Measurements from ENCODE around the gene OR10A6. TPM values are rescaled to one million over a fixed set of nuclear protein-coding genes. Genes with fewer than 3 reads are reported as not detected.

OR10A6 gene
- total and polyA plus RNA-seq, 2 donors (not counting 1 experiment from before 2014, with no cell fraction given): not detected

GRCh38 chr11:7900686-7901085, 30.4 kb downstream of the OR10A6 start:
- ATAC-seq (ENCODE audit: low read depth) (no peak), DNase-seq (no peak)
- Histone ChIP-seq H3K9ac (ENCODE audit: low read length) (no peak overlapping the region), H3K9me3 (ENCODE audit: control extremely low read depth in 1 of 3, control insufficient read depth in 2 of 3, insufficient read depth in 1 of 3, low read length in 2 of 3) (peaks cover 0 to 7% (median 0%) of the 10 kb centered on the region in 3 donors), H2AFZ (ENCODE audit: insufficient read depth, low read depth, low read length, poor library complexity, severe bottlenecking) (no peak overlapping the region), H3K79me2 (ENCODE audit: control insufficient read depth, insufficient read depth, low read length) (no peaks in the 10 kb centered on the region), H4K20me1 (ENCODE audit: control insufficient read depth, insufficient read depth, low read length, poor library complexity, severe bottlenecking) (no peaks in the 10 kb centered on the region), H3K4me3 (ENCODE audit: control extremely low read depth in 1 of 5, extremely low read depth in 1 of 5, insufficient read depth in 1 of 5, low read depth in 2 of 5, low read length in 4 of 5) (no peak overlapping the region), H3K4me2 (replicated peaks; ENCODE audit: low read depth, low read length, poor library complexity, severe bottlenecking) (no peak overlapping the region), H3K27me3 (replicated peaks in 1 of 4; ENCODE audit: control extremely low read depth in 1 of 4, control insufficient read depth in 3 of 4, insufficient read depth in 4 of 4, low read length in 3 of 4) (peaks cover 0 to 3% (median 0%) of the 10 kb centered on the region in 4 experiments), H3K27ac (ENCODE audit: low read length in 2 of 2) (no peak overlapping the region), H3K4me1 (ENCODE audit: control insufficient read depth in 2 of 2, insufficient read depth in 2 of 2, low read length in 2 of 2) (no peaks in the 10 kb centered on the region), H3K36me3 (replicated peaks in 1 of 2; ENCODE audit: control extremely low read depth in 1 of 2, control insufficient read depth in 1 of 2, extremely low read depth in 1 of 2, insufficient read depth in 2 of 2, low read length in 1 of 2) (no peaks in the 10 kb centered on the region)
- Mint-ChIP-seq H3K4me1 (no peaks in the 10 kb centered on the region), H3K9me3 (ENCODE audit: insufficient read depth) (no peaks in the 10 kb centered on the region), H3K4me3 (no peak overlapping the region), H3K27ac (no peak overlapping the region), H3K27me3 (peaks cover 32% of the 10 kb centered on the region)
- TF ChIP-seq CTCF (IDR thresholded peaks at IDR 0.05): no peak
- TF ChIP-seq EZH2 (IDR thresholded peaks at IDR 0.05; ENCODE audit: borderline replicate concordance, insufficient read depth, low read depth, low read length, poor library complexity, severe bottlenecking): no peak
- ChIA-PET CTCF (interaction anchor here (0.7 kb wide), 2 partner anchors 72 to 1141 kb away, joined by 3 to 5 read pairs; no protein-coding TSS in a partner anchor), POLR2A (no interaction called here)
- WGBS (ENCODE audit: insufficient coverage): no CpG with 5 or more reads among the region's 4 CpGs
- intact Hi-C loops (cut with micrococcal nuclease): no loop called here

GRCh38 chr11:7899418-7899817, 31.6 kb downstream of the OR10A6 start:
- ChIA-PET POLR2A (no interaction called here), CTCF (no interaction called here)
- no peaks in the 10 kb centered on the region for H3K4me1 ChIP-seq (ENCODE audit: control insufficient read depth in 2 of 2, insufficient read depth in 2 of 2, low read length in 2 of 2)
- no peaks in the 10 kb centered on the region for H3K36me3 ChIP-seq (replicated peaks in 1 of 2; ENCODE audit: control extremely low read depth in 1 of 2, control insufficient read depth in 1 of 2, extremely low read depth in 1 of 2, insufficient read depth in 2 of 2, low read length in 1 of 2)
- Mint-ChIP-seq H3K9me3 (ENCODE audit: insufficient read depth) (no peaks in the 10 kb centered on the region), H3K4me1 (no peaks in the 10 kb centered on the region), H3K27ac (no peak overlapping the region), H3K4me3 (no peak overlapping the region), H3K27me3 (peaks cover 28% of the 10 kb centered on the region)
- DNase-seq: no peak
- H2AFZ ChIP-seq (ENCODE audit: insufficient read depth, low read depth, low read length, poor library complexity, severe bottlenecking): no peak overlapping the region
- no peaks in the 10 kb centered on the region for H3K79me2 ChIP-seq (ENCODE audit: control insufficient read depth, insufficient read depth, low read length)
- peaks cover 0 to 3% (median 0%) of the 10 kb centered on the region in 4 experiments for H3K27me3 ChIP-seq (replicated peaks in 1 of 4; ENCODE audit: control extremely low read depth in 1 of 4, control insufficient read depth in 3 of 4, insufficient read depth in 4 of 4, low read length in 3 of 4)
- WGBS (ENCODE audit: insufficient coverage): 0% methylated on average over 1 of the region's 4 CpGs
- no peak for TF ChIP-seq EZH2 (IDR thresholded peaks at IDR 0.05; ENCODE audit: borderline replicate concordance, insufficient read depth, low read depth, low read length, poor library complexity, severe bottlenecking)
- no peak for TF ChIP-seq CTCF (IDR thresholded peaks at IDR 0.05)
- H3K9me3 ChIP-seq (ENCODE audit: control extremely low read depth in 1 of 3, control insufficient read depth in 2 of 3, insufficient read depth in 1 of 3, low read length in 2 of 3): peaks cover 0 to 7% (median 0%) of the 10 kb centered on the region in 3 donors
- no peak overlapping the region for H3K4me2 ChIP-seq (replicated peaks; ENCODE audit: low read depth, low read length, poor library complexity, severe bottlenecking)
- H4K20me1 ChIP-seq (ENCODE audit: control insufficient read depth, insufficient read depth, low read length, poor library complexity, severe bottlenecking): no peaks in the 10 kb centered on the region
- H3K4me3 ChIP-seq (ENCODE audit: control extremely low read depth in 1 of 5, extremely low read depth in 1 of 5, insufficient read depth in 1 of 5, low read depth in 2 of 5, low read length in 4 of 5): no peak overlapping the region
- intact Hi-C loops (cut with micrococcal nuclease): loop anchor here (10.0 kb wide), 1 partner anchor 305 kb away; no protein-coding TSS in a partner anchor
- no peak overlapping the region for H3K9ac ChIP-seq (ENCODE audit: low read length)
- ATAC-seq (ENCODE audit: low read depth): no peak
- H3K27ac ChIP-seq (ENCODE audit: low read length in 2 of 2): no peak overlapping the region
